Tibial nerve (tissue), 4 donors: ENCODE data around the gene PSMD8.

Source experiments
- EP300 ChIP-seq, 2 donors: sonication (generic); formaldehyde crosslinking; IDR thresholded peaks; one replicate each; pipeline ENCODE4 v1.6.1; 2017; ENCODE audit warnings: antibody characterized with exemption in 2 of 2, mild to moderate bottlenecking in 1 of 2
- POLR2A ChIP-seq, 2 donors: fragments of 450-650 bp; IDR thresholded peaks; one replicate each; pipeline ENCODE4 v1.6.1; 2017; ENCODE audit warnings: antibody characterized with exemption in 2 of 2, mild to moderate bottlenecking in 2 of 2, moderate library complexity in 2 of 2
- TF ChIP-seq, protein P1 (sequence below), 5 experiments: fragments of 200-600 bp in 3 of 5; fragments of 450-650 bp in 2 of 5; sonication (generic) in 3 of 5; IDR thresholded peaks; one replicate each; pipeline ENCODE4 v1.5.1; 2016 to 2019; ENCODE audit warnings: antibody characterized with exemption in 5 of 5, mild to moderate bottlenecking in 3 of 5, moderate library complexity in 2 of 5

DNA sequence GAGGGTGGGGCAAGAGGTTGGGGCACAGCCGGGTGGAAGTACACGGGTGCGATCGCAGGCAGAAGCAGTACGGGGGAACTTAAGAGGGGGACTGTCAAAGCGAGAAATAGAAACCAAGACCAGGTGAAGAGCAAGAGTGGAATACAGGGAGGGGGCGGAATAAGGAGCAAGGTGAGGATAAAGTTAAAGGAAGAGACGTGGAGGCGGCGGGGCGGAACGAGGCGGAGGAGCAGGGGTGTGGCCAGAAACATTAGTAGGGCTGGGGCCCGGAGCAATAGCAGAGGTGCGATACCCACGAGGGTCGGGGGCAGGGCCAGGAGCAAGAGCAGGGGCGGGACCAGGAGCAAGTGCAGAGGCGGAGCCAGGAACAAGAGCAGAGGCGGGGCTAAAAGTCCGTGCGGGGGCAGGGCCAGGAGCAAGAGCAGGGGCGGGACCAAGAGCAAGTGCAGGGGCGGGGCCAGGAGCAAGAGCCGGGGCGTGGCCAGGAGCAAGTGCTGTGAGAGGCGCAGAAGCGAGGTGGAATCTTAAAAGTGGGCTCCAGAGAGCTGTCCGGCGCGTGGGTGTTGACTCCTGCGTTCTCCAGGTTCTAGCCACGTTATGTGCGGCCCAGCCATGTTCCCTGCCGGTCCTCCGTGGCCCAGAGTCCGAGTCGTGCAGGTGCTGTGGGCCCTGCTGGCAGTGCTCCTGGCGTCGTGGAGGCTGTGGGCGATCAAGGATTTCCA is 37.6 kb upstream of the PSMD8 start:
- TF ChIP-seq, protein P1, sequence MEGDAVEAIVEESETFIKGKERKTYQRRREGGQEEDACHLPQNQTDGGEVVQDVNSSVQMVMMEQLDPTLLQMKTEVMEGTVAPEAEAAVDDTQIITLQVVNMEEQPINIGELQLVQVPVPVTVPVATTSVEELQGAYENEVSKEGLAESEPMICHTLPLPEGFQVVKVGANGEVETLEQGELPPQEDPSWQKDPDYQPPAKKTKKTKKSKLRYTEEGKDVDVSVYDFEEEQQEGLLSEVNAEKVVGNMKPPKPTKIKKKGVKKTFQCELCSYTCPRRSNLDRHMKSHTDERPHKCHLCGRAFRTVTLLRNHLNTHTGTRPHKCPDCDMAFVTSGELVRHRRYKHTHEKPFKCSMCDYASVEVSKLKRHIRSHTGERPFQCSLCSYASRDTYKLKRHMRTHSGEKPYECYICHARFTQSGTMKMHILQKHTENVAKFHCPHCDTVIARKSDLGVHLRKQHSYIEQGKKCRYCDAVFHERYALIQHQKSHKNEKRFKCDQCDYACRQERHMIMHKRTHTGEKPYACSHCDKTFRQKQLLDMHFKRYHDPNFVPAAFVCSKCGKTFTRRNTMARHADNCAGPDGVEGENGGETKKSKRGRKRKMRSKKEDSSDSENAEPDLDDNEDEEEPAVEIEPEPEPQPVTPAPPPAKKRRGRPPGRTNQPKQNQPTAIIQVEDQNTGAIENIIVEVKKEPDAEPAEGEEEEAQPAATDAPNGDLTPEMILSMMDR (IDR thresholded peaks at IDR 0.05), result peak in 1 of 5 experiments; percentile 6
- TF ChIP-seq EP300 (IDR thresholded peaks at IDR 0.05), result no peak
- TF ChIP-seq POLR2A (IDR thresholded peaks at IDR 0.05), result no peak
